Measurements from ENCODE around the gene CEP164. TPM values are rescaled to one million over a fixed set of nuclear protein-coding genes. Genes with fewer than 3 reads are reported as not detected.

Gene CEP164
- total and polyA plus RNA-seq, 2 experiments from 2014 or later = 13.9 to 23.8 TPM

- H3K4me3 ChIP-seq = no peak overlapping the region
- no peaks in the 10 kb centered on the region for H3K79me2 ChIP-seq (replicated peaks; ENCODE audit: insufficient read depth)
- no peak overlapping the region for H2AFZ ChIP-seq
- H3K4me1 ChIP-seq (ENCODE audit: insufficient read depth) = no peaks in the 10 kb centered on the region
- ATAC-seq (no peak), DNase-seq (ENCODE audit: low spot score) (no peak)
- no peaks in the 10 kb centered on the region for H3K9me2 ChIP-seq (ENCODE audit: insufficient read depth)
- H3K36me3 Mint-ChIP-seq (ENCODE audit: low read depth) = no peaks in the 10 kb centered on the region; the same call in 2 of the 3 replicates
- TF ChIP-seq NANOG (IDR thresholded peaks at IDR 0.05; ENCODE audit: borderline replicate concordance) (no peak), STAT1 (IDR thresholded peaks at IDR 0.05; ENCODE audit: unreplicated experiment) (no peak), CTCF (conservative IDR thresholded peaks at IDR 0.05; ENCODE audit: low read depth in 2 of 2) (no peak), ZNF114 (CRISPR knock-in tag; IDR thresholded peaks at IDR 0.05) (no peak), POLR2AphosphoS5 (IDR thresholded peaks at IDR 0.05; ENCODE audit: low read depth) (no peak), EZH2phosphoT487 (IDR thresholded peaks at IDR 0.05; ENCODE audit: unreplicated experiment) (no peak), JUNB (IDR thresholded peaks at IDR 0.05; ENCODE audit: unreplicated experiment) (no peak)
- TF ChIP-seq, protein P1, sequence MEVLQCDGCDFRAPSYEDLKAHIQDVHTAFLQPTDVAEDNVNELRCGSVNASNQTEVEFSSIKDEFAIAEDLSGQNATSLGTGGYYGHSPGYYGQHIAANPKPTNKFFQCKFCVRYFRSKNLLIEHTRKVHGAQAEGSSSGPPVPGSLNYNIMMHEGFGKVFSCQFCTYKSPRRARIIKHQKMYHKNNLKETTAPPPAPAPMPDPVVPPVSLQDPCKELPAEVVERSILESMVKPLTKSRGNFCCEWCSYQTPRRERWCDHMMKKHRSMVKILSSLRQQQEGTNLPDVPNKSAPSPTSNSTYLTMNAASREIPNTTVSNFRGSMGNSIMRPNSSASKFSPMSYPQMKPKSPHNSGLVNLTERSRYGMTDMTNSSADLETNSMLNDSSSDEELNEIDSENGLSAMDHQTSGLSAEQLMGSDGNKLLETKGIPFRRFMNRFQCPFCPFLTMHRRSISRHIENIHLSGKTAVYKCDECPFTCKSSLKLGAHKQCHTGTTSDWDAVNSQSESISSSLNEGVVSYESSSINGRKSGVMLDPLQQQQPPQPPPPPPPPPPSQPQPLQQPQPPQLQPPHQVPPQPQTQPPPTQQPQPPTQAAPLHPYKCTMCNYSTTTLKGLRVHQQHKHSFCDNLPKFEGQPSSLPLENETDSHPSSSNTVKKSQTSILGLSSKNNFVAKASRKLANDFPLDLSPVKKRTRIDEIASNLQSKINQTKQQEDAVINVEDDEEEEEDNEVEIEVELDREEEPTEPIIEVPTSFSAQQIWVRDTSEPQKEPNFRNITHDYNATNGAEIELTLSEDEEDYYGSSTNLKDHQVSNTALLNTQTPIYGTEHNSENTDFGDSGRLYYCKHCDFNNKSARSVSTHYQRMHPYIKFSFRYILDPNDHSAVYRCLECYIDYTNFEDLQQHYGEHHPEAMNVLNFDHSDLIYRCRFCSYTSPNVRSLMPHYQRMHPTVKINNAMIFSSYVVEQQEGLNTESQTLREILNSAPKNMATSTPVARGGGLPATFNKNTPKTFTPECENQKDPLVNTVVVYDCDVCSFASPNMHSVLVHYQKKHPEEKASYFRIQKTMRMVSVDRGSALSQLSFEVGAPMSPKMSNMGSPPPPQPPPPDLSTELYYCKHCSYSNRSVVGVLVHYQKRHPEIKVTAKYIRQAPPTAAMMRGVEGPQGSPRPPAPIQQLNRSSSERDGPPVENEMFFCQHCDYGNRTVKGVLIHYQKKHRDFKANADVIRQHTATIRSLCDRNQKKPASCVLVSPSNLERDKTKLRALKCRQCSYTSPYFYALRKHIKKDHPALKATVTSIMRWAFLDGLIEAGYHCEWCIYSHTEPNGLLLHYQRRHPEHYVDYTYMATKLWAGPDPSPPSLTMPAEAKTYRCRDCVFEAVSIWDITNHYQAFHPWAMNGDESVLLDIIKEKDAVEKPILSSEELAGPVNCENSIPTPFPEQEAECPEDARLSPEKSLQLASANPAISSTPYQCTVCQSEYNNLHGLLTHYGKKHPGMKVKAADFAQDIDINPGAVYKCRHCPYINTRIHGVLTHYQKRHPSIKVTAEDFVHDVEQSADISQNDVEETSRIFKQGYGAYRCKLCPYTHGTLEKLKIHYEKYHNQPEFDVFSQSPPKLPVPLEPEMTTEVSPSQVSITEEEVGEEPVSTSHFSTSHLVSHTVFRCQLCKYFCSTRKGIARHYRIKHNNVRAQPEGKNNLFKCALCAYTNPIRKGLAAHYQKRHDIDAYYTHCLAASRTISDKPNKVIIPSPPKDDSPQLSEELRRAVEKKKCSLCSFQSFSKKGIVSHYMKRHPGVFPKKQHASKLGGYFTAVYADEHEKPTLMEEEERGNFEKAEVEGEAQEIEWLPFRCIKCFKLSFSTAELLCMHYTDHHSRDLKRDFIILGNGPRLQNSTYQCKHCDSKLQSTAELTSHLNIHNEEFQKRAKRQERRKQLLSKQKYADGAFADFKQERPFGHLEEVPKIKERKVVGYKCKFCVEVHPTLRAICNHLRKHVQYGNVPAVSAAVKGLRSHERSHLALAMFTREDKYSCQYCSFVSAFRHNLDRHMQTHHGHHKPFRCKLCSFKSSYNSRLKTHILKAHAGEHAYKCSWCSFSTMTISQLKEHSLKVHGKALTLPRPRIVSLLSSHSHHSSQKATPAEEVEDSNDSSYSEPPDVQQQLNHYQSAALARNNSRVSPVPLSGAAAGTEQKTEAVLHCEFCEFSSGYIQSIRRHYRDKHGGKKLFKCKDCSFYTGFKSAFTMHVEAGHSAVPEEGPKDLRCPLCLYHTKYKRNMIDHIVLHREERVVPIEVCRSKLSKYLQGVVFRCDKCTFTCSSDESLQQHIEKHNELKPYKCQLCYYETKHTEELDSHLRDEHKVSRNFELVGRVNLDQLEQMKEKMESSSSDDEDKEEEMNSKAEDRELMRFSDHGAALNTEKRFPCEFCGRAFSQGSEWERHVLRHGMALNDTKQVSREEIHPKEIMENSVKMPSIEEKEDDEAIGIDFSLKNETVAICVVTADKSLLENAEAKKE (CRISPR knock-in tag; IDR thresholded peaks at IDR 0.05) = no peak
- no peak overlapping the region for H3K27ac Mint-ChIP-seq
- H3K4me1 Mint-ChIP-seq = peaks cover 2% of the 10 kb centered on the region; the same call in 1 of the 3 replicates
- no peaks in the 10 kb centered on the region for H3F3A ChIP-seq (replicated peaks; ENCODE audit: low read depth)
- H4K20me1 ChIP-seq (replicated peaks; ENCODE audit: insufficient read depth) = no peaks in the 10 kb centered on the region
- H3K27me3 Mint-ChIP-seq (ENCODE audit: insufficient read depth, low read depth, poor library complexity) = peaks cover 9% of the 10 kb centered on the region
- no peaks in the 10 kb centered on the region for H3K36me3 ChIP-seq (ENCODE audit: insufficient read depth)
- H3K27me3 ChIP-seq (ENCODE audit: insufficient read depth) = no peaks in the 10 kb centered on the region
- H3K9me3 Mint-ChIP-seq = no peaks in the 10 kb centered on the region
- H3K27ac ChIP-seq (ENCODE audit: low read depth) = no peak overlapping the region
- no peak overlapping the region for H3K4me3 Mint-ChIP-seq
- H3K4me2 ChIP-seq = no peak overlapping the region
These were observed 89.7 kb downstream of the CEP164 start for GRCh38 chr11:117417342-117417741.
